HG02798 (cell line): ENCODE results near the gene ALDH1A2.
"Not testable (repeated sequence)": the region's sequence is repeated elsewhere in the genome, so short reads cannot be mapped to it uniquely, and the experiment has no call there.

Source experiments
- ATAC-seq: cut with Tn5 transposase; IDR thresholded peaks from one replicate; pipeline ENCODE4 v1.9.1; 2021; ENCODE audit warnings: mild to moderate bottlenecking; ENCODE audit not compliant: unreplicated experiment, poor library complexity

ALDH1A2 gene

DNA sequence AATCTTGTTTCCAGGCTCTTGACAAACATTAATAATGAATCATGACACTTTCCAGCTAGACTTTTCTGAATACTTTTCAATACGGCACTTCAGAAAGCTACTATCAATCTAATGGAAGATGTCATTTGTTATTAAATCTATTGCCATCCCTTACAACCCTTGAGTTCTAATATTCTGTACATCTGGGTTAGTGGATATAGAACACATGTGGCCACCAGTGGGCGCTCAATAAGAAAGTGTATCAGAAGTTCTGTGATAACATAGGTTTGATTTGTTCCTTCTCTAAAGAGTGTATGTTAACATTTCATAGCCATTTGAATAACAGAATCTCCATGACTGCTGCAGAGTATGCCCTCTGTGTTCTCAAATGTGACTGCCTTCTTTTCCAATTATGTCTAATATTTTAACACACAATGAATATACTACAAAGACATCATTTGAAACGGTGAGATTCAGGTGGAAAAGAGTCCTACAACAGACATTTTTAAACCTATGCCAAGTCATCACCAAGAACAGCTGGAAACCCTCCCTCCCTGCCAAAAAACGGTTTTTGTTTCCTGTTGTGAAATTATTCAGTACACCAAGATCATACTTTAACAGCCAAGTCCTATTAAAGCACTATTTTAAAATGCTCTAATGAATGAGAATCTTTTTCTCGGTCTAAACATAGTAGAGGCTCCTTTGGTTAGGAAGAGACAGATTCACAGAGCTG, 22.2 kb downstream of the ALDH1A2 start:
- no peak for ATAC-seq

DNA sequence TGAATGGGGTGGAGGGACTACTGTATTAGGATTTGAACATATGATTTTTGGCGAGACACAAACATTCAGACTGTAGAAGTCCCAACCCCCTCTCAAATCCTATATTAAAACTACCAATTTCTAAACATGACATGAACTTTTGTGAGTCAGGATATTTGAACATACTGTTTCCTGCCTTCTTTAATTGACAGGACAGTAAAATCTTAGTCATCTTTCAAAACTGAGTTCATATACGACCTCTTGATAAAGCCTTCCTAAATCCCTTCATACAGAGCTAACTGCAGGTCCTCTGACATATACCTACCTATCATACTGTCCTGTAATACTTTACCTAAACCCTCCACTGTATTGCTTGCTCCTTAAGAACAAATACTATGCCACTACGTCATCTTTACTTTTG, 23.5 kb downstream of the ALDH1A2 start:
- no peak for ATAC-seq

DNA sequence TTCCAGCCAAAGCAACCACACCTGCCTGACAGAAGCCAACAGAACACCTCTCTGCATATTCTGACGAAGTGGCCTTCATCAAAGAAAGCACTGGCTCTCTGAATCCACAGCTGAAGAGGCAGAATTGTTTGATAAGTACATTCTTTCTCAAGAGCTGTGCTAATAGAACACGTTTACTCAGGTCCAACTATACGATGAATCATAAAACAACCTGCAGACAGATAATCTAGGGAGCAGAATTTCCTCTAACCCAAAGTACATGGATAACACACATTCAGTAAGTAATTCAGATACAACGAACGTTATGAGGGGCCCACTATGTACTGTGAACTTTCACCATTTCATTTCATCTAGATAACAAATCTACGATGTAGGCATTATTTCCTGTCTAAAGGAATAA, 25.4 kb downstream of the ALDH1A2 start:
- ATAC-seq = no peak

DNA sequence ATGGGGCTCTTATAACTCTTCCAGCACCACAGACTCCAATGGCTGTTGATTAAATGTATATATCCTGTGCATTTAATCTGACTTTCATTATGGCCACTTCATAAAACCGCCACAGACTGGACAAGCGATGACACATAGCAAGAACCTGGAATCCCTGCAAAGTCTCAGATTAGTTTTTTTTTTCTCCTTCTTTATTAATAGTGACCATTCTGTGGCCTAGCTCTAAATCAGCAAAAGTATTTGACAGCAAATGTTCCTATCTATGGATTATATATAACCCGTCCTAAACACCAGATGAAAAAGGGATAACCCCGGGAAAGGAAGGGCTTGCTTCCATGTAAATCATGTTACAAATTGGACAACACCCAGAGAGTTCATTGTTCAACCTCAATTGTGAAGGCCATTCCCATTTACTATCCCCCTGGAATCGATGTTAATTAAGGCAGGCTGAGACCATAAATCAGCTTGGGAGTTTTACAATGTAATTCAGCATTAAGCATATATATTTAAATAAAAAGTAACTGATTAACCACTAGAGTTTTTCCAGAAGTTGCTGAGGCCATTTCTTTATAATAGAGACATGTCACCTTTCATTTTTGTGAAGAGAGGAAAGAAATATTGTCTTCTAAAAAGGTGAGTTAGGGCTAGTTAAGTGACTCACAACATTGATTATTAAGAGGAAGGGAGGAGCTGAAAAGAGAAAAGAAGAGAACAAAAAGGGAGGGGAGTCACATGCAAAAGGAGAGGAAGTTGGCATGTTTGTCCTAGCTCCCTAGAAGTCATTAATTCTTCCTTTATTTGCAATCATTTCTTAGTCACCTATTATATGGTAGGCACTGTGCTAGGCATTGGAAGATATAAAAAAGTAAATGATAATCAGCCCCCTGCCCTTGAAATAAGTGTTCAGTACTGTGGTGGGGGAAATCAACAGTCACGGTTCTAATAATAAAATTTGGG, 26.2 kb downstream of the ALDH1A2 start:
- ATAC-seq = no peak

DNA sequence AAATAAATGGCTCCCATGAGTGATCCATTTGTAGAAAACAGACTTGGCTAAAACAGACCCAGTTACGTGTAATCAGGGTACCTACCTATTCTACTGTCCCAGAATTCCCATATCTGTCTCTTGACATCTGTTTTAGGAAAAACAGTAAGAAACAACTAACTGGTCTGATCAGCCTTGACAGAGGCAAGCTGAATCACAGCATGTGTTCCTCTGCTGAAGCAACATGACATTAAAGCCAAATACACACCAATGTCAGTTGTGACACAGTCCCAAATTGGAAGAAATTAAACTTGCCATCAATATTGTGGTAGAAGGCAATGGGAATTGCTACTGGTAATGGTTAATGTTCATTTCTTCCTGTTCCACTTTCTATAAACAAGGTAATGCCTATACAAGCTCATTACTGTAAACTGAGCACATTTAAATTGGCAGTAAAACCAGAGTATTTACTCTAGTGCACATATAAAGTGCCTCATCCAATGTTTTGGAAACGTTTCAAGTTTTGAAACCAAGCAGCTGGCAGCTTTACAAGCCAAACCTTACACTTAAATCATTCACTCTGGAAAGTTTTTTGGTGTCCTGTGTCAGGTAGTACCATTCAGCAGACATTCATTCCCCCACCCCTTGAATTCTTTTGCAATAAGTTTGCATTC, 27.0 kb downstream of the ALDH1A2 start:
- ATAC-seq = no peak

DNA sequence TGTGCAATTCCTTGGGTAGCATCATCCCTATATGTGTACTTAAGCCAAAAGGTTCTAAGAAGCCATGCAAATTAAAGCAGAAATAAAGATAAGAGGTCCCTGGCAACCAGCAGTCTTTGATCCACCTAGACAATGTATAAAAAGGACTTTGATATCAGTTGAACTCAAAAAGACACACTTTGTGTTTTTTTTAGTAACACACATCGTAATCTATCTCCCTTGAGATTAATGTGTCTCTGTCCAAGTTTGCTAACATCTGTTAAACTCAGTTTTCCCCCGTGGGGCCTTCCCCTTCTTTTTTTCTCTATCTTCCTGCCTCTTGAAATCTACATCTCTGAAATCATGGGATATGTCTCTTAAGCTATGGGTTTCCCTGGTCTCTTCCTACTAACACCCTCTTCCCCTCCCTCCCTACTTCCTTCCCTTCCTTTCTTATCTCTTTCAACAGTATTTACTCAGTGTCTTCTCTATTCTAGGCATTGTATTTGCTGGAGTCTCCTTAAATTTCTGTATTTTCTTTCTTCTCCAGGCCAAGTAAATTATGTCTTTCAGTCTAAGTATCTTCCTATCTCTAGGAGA, 27.7 kb downstream of the ALDH1A2 start:
- ATAC-seq = no peak

DNA sequence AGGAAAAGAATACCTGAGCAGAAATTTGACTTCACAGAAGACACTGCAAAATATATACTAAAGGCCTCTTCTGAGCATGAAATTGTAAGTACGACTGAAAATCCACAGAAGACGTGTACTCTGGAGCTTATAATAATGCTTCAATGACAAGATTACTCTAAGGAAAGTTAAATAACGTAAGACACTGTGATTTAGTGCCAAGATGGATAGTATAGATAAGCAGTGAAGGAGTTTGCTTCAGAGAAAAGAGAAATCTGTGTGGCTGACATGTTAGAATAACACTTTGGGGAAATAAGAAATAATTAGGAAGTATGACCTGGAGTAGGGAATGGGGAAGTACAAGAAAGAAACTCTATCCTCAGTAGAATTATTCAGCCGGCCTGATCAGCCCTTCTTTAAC, 28.9 kb downstream of the ALDH1A2 start:
- ATAC-seq = no peak

DNA sequence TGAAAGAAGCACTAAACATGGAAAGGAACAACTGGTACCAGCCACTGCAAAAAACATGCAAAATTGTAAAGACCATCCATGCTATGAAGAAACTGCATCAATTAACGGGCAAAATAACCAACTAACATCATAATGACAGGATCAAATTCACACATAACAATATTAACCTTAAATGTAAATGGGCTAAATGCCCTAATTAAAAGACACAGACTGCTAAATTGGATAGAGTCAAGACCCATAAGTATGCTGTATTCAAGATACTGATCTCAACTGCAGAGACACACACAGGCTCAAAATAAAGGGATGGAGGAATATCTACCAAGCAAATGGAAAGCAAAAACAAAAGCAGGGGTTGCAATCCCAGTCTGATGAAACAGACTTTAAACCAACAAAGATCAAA, 37.1 kb downstream of the ALDH1A2 start:
- ATAC-seq = not testable (repeated sequence)

DNA sequence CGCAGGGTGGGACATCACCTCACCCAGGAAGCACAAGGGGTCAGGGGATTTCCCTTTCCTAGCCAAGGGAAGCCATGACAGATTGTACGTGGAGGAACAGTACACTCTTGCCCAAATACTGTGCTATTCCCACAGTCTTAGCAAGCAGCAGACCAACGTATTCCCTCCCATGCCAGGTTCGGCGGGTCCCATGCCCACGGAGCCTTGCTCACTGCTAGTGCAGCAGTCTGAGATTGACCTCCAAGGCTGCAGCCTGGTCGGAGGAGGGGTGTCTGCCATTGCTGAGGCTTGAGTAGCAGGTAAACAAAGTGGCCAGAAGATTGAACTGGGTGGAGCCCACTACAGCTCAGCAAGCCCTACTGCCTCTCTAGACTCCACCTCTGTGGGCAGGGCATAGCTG, 39.0 kb downstream of the ALDH1A2 start:
- no peak for ATAC-seq

DNA sequence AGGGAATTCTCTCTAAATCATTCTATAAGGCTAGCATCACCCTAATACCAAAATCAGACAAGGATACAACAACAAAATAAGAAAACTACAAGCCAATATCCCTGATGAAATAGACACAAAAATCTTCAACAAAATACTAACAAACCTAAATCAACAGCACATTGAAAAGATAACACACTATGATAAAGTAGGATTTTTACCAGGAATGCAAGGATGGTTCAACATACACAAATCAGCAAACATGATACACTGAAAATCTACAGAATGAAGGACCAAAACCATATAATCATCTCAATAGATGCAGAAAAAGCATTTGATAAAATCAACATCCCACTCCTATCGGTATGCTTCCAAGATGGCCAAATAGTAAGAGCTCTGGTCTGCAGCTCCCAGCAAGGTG, 39.5 kb downstream of the ALDH1A2 start:
- no peak for ATAC-seq

DNA sequence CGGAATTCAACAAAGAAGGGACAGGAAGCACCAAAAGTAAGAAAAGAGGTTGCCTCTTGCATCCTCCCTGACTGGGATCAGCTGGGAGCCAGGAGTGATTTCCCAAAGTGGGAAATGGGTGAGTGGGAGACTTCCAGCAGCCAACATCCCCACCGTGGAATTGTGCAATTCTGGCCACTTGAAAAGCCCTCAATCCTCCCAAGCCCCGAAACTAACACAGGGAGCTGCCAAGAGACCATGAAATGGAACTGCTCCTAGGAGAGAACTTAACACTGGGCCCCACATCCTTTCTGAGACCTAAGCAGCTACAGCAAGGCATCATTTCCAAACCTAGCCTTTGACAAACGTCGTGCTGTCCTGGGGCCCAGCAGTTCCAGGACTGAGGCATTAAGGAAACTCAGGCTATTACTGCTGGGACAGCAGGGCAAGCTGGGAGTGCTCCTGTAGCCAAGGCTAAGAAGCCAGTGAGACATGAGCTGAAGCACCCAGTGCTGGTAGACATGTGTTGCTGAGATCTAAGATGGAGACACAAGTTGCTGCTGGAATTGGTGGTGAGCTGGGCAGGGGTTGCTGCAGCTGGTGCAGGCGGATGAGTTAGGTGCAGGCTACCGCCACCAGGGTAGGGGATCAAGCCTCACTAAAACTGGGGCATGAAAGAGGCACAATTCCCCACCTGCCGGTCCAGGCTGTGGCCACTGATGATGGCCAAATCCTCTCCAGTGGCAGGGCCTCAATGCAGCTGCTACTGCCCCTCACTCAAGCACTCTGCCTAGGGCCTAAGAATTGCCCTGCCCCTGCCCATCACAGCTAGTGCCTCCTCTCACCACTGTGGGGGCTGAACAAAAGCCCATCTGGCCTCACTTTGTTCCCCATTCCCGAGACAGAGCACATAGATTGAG, 43.9 kb downstream of the ALDH1A2 start:
- no peak for ATAC-seq

DNA sequence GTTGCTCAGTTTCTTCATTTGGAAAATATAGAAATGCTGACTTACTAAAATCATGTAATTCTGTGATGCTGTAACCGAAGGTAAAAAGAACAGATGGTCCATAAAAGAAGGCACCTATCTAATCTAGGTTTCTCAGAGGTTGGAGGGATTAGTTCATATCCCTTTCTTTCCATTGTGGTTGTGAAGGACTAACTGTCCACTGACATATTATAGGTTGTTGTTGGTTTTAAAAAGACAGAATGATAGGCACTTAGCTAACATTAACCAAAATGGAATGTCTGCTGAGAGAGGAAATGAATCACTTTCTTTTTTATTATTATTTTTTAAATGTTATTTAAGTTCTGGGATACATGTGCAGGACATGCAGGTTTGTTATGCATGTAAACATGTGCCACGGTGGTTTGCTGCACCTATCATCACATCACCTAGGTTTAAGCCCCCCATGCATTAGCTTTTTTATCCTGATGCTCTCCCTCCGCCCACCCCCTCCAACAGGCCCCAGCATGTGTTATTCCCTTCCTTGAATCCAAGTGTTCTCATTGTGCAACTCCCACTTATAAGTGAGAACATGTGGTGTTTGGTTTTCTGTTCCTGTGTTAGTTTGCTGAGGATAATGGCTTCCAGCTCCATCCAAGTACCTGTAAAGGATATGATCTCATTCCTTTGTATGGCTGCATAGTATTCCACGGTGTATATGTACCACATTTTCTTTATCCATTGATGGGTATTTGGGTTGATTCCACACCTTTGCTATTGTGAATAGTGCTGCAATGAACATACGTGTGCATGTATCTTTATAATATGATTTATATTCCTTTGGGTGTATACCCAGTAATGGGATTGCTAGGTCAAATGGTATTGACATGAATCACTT, 45.8 kb downstream of the ALDH1A2 start:
- no peak for ATAC-seq

DNA sequence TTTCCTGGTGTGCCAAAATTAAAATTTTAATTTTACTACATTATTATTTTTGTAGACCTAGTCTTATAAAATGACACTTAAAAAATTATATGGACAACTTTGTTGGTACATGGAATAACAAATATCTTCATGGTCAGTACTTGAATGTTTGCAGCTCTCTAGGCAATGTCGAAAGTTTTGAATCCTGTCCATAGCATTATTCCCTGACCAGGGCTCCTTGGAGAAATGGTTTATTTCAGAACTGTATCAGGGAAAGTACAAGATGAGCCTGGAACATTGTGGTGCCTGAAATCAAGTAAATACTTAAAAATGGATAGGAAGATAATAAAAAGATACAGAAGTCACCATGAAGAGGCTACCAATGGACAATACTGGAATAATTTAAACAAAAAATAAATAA, 47.6 kb downstream of the ALDH1A2 start:
- ATAC-seq = no peak

DNA sequence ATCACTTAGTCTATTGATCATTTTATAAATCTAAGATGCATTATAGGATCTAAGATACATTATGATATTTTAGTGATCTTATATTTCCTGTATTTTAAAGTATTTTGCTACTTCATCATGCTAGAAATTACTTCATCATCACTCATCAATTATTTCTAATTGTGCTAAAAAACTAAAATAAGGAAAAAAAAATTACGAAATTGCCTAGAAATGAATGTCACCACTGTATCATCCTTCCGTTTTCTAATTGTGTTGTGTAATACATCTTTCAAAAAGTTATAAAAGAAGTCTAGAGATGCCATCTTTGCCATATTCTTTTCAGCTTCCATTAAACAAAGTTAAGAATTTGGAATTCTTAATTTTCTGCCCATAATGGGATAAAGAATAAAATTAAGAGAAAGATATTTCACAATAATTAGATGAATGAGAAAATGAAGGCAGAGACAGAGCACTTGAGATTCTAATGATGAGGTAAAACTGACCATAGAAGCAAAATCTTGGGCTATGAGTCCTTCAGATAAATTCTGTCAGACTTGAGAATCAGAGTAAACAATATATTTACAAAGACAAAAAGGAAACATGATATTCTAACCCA, 48.8 kb downstream of the ALDH1A2 start:
- ATAC-seq = no peak

DNA sequence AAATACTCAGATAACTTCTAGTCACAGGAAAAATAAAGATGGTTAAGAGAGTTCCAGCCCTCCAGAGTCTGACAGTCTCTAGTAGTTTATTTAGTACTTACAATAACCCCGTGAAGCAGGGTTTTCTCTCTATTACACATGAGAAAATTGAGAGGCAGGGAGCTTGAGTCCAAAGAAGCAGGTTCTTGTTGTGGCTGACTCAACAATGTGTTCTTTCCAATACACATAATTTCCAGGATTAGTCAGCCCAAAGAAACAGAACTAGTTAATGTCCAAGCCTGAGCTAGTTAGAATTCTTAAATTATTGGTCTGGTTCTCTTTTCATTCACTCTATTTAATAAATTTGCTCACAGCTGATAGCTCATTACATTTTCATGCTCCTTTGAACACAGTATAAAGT, 49.9 kb downstream of the ALDH1A2 start:
- no peak for ATAC-seq

DNA sequence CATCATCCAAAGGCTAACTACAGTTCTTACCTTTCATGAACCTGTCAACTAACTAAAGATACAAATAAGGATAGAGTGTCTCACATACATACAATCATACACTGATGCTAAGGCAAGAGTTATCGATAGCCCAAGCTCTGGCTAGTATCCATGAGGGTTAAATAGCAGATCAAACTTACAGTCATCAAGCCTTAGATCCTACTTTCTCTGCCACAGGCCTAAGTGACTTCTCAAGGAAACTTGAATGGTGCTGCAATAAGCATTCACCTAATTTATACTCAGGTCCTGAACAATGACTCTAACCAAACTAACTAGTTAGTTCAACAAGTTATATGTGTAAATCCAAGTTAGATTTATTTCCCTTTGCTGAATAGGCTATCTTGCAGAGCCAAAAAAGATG, 51.0 kb downstream of the ALDH1A2 start:
- ATAC-seq = no peak

DNA sequence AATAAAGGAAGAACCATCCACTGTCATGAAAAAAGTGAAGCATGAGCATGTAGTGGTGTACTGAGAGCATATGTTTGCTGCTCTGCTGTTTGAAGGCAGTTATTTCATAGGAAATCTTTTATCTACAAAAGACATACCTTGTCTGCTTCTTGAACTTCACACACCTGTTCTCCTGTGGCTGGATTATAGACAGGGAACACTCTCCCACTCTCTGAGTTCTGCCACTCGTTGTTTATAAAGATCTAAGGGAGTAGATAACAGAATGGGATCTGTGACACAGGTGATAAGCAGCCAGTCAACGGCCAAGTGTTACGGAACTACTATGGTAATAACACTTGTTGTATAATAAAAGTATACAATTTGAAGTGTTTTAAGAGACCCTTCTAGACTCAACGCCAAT, 51.5 kb downstream of the ALDH1A2 start:
- ATAC-seq = no peak

DNA sequence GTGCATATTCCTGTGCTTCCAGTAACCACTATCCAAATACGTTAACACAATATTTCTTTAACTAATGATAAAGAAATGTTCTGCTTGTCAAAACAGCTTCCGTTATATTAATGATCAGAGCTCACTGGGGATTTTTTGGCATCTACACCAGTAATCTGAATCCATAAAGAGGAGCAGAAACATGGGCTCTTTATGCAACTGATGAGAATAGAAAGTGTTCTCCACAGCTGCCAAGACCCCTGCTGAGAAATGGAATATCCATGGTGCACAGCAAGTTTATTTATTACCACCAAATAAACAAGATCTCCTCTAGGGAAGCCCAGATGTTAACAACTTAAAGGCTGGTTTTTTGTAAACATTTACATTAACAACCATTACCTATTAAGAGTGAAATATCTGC, 54.5 kb downstream of the ALDH1A2 start:
- ATAC-seq = no peak

DNA sequence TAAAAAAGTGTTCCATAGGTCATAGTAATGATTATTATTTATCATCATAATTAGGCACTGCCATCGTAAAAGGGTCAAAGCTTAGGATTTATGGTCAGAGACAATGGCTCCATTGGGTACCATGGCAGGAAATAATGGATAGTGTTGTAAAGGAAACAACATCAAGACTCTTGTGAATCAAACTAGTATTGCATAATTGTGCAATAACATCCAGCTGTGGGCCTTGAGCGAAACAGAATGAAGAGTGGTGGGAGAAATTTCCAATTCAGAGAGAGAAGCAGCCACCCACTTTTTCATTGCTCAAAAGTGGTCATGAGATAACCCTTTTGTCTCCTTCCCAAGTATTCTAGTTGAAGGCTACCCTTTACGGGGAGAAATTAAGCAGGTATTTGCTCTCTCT, 61.7 kb downstream of the ALDH1A2 start:
- no peak for ATAC-seq
